GM19452 (cell line): Measurements from ENCODE around the gene DLG3.
A peak's percentile ranks its signal among the peaks of the same experiment; 100 is the strongest.

ENCODE experiments used
- ATAC-seq: cut with Tn5 transposase; IDR thresholded peaks from one replicate; pipeline ENCODE4 v1.9.1; 2021; ENCODE audit not compliant: unreplicated experiment

DLG3 gene

GRCh38 chrX:70476166-70476933 is 31.7 kb downstream of the DLG3 start:
- ATAC-seq, result no peak

GRCh38 chrX:70476934-70477733 is 32.5 kb downstream of the DLG3 start:
- no peak for ATAC-seq

DNA sequence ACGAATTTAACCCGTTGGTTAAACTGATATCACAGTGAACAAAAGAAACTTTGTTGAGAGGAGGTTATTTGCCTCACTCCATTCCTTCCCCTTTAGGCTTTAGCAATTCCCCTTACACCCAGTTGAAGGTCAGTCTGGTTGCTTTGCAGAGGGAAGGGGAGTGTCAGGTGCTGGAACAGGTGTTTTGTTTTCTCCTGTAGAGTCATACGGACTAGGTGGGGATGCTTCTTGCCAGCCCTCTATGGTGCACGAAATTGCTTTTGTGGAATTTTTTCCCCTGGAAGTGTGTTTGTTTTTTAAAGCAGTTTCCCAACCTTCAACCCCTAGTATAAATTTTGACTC is 33.1 kb downstream of the DLG3 start:
- no peak for ATAC-seq

DNA sequence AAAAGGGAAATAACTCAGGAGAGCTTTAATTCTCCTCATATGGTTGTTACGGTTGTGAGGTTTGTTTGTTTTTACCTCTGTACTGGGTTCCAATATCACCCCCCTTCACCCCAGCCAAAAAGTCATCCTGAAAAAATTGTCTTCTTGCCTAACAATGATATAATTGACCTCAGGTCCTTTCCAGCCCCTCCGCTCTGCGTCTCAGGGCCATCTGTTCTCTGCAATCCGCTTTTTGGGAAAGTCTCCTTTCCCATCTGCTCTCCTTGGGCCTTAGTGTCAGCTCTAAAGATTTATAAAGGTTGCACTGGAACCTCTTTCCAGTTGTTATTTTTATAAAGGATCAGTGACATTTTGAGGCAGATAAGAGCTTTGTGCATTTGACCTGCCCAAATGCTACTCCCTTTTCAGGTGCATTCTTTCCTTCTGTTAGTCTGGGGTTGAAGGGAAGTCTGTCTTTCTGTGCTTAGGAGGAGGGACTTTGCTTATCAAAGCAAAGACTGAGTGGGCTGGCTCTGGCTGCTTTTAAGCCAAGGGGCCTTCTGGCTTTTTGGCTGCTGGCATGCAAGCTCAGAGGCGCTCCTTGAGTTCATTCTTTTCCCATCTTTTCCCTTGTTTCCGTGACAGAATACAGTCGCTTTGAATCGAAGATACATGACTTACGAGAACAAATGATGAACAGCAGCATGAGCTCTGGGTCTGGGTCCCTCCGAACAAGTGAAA is 34.1 kb downstream of the DLG3 start:
- ATAC-seq, result no peak

- ATAC-seq, result no peak
Observed at GRCh38 chrX:70479247-70479921, 34.7 kb downstream of the DLG3 start.

- no peak for ATAC-seq
Observed at GRCh38 chrX:70479922-70480659, 35.5 kb downstream of the DLG3 start.

GRCh38 chrX:70480660-70481018 is 36.0 kb downstream of the DLG3 start:
- no peak for ATAC-seq

DNA sequence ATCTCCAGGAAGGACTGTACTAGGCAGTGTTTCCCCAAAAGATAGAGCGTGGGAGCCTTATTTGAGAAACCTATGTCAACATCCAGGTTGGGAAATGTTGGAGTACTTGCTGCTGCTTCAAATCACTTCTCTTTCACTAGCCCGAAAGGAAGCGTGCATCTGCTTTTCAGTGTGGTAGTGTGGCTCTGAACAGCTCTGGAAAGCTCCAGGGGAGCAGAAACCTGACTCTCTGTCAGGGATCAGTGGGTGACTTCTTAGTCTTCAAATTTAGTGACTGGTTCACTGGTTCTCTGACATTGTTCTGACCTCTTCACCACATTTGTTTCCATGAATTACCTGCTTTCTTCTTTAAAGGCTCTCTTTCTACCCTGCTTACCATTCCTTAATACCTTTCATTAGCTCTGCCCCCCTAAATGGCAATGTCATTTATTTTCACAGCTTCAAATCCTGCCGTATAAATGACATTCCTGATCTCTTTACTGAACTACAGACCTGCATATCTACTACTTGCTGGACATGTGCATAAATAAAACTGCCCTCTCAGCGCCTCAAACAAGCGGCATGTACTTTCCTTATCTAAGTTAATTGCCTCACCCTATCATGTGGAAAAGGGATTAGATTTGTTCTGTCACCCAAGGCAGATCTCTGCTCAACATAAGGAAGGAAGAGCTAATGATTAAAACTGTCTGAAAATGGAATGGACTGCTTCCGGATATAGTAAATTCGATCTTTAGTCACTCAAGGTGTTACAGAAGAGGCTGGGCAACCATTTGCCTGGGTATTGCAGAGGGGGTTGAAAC is 37.0 kb downstream of the DLG3 start:
- no peak for ATAC-seq

- no peak for ATAC-seq
Observed at GRCh38 chrX:70482300-70482699, 37.7 kb downstream of the DLG3 start.

GRCh38 chrX:70485466-70485865 is 40.8 kb downstream of the DLG3 start:
- no peak for ATAC-seq

GRCh38 chrX:70488856-70489255 is 44.2 kb downstream of the DLG3 start:
- no peak for ATAC-seq

GRCh38 chrX:70494441-70494840 is 49.8 kb downstream of the DLG3 start:
- no peak for ATAC-seq

GRCh38 chrX:70496491-70496890 is 51.9 kb downstream of the DLG3 start:
- ATAC-seq, result no peak

DNA sequence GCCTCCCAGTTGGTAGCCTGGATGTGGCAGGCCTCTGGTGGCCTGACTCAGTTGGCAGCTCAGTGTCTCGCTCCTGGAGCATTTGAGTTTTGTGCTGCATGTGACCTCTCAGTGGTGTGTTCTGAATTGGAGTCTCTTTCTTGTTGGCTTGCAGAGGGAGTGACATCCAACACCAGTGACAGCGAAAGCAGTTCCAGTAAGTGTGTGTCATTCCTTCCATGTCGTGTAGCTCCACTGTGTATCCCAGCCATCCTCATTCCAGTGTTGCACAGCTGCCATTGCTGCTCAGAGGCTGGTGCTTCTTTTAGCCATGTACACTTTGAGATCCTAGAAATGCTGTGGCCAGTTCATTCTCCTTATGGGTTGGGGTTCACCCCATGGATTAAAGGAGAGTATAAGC is 52.4 kb downstream of the DLG3 start:
- ATAC-seq, result no peak

GRCh38 chrX:70498129-70498528 is 53.5 kb downstream of the DLG3 start:
- ATAC-seq, result no peak

- ATAC-seq, result no peak
Observed at GRCh38 chrX:70500826-70501225, 56.2 kb downstream of the DLG3 start.

GRCh38 chrX:70504772-70505450 is 60.3 kb downstream of the DLG3 start:
- no peak for ATAC-seq

- no peak for ATAC-seq
Observed at GRCh38 chrX:70505451-70505841, 60.8 kb downstream of the DLG3 start.

DNA sequence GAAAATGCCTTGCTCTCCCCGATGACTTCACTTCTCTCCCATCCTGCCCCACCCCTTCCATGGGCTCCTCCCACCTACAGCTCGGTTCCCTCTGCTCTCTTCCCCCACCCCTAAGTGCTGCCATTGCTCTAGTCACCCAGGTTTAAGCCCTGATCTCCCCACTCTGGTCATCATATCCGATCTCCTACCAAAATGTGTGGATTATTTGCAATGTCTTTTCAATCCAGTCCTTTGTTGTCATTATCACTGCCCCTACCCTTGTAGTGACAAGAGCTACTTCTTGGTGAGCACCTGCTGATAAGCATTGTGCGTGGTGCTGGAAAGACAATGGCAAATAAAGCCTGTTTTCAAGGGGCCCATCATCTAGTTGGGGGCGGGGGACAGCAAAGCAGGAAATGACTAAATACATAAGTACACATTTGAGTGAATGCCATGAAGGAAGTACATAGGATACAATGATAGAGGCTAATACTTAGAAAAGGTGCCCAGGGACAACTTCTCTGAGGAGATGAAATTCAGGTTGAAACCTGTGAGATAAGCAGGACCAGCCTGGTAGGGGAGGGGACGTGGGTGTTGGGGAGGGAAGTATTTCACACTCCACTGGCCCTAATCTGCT is 63.8 kb downstream of the DLG3 start:
- ATAC-seq, result peak; percentile 60
